ENCODE data around the gene MAP6. TPM values are rescaled to one million over a fixed set of nuclear protein-coding genes. Genes with fewer than 3 reads are reported as not detected.
A peak's percentile ranks its signal among the peaks of the same experiment; 100 is the strongest.

MAP6 gene
- total and polyA plus RNA-seq, 9 of the 15 experiments (the other 6 are each of a cell fraction or from before 2014, with no cell fraction given), result not detected

GRCh38 chr11:75554258-75555022 is 114.4 kb downstream of the MAP6 start (continued):
- TF ChIP-seq DLX4 (CRISPR knock-in tag; IDR thresholded peaks at IDR 0.05) (no peak), MEF2D (tag; conservative IDR thresholded peaks at IDR 0.05; ENCODE audit: low read depth) (no peak), CEBPZ (IDR thresholded peaks at IDR 0.05; ENCODE audit: borderline replicate concordance, low read depth, low read length) (no peak), NFATC3 (IDR thresholded peaks at IDR 0.05) (no peak), XRCC5 (IDR thresholded peaks at IDR 0.05; ENCODE audit: low read depth, low read length) (no peak), SP1 (CRISPR knock-in tag; IDR thresholded peaks at IDR 0.05) (0 out of 2 replicates have a peak, but pooled peaks have one; percentile 36), IFI16 (CRISPR knock-in tag; IDR thresholded peaks at IDR 0.05) (0 out of 2 replicates have a peak, but pooled peaks have one; percentile 38), KLF13 (tag; IDR thresholded peaks at IDR 0.05; ENCODE audit: borderline replicate concordance, low read depth) (peak; percentile 42), ZFP1 (CRISPR knock-in tag; IDR thresholded peaks at IDR 0.05) (no peak), MLX (CRISPR knock-in tag; conservative IDR thresholded peaks at IDR 0.05) (no peak), ZNF24 (IDR thresholded peaks at IDR 0.05) (no peak), NEUROD1 (IDR thresholded peaks at IDR 0.05; ENCODE audit: borderline replicate concordance, low read depth, low read length, partially characterized antibody) (peak; percentile 73), ZNF274 (IDR thresholded peaks at IDR 0.05; ENCODE audit: borderline replicate concordance, low read depth, low read length) (no peak), FOXM1 (IDR thresholded peaks at IDR 0.05; ENCODE audit: low read depth) (no peak), FOXM1 (CRISPR knock-in tag; IDR thresholded peaks at IDR 0.05; ENCODE audit: low read depth) (no peak), NR4A1 (CRISPR knock-in tag; IDR thresholded peaks at IDR 0.05) (no peak), NR4A1 (tag; IDR thresholded peaks at IDR 0.05) (peak; percentile 82), WHSC1 (IDR thresholded peaks at IDR 0.05; ENCODE audit: low read length) (peak; percentile 37), POU5F1 (IDR thresholded peaks at IDR 0.05; ENCODE audit: borderline replicate concordance, low read depth, low read length, partially characterized antibody) (no peak), CREM (IDR thresholded peaks at IDR 0.05; ENCODE audit: low read depth) (0 out of 2 replicates have a peak, but pooled peaks have one; percentile 27), PPARD (CRISPR knock-in tag; IDR thresholded peaks at IDR 0.05) (no peak), NFIX (CRISPR knock-in tag; IDR thresholded peaks at IDR 0.05; ENCODE audit: low read depth) (peak; percentile 69), NRF1 (conservative IDR thresholded peaks at IDR 0.05 in 1 of 2, IDR thresholded peaks at IDR 0.05 in 1 of 2) (peak; percentile 77 to 82), ZNF316 (IDR thresholded peaks at IDR 0.05) (no peak)

Data from K562 (cell line).